HCT116 (cell line): ENCODE results near the gene CCR2.

ENCODE experiments used
- CEBPB ChIP-seq: IDR thresholded peaks from 2 replicates; pipeline ENCODE4 v1.6.1; 2012; ENCODE audit warnings: low read depth
- CTCF ChIP-seq, 3 experiments: fragments of 200-600 bp in 1 of 3; sonication (generic) in 1 of 3; IDR thresholded peaks in 2 of 3; conservative IDR thresholded peaks in 1 of 3; 2 replicates each; pipeline ENCODE4 v1.5.1; 2012 to 2017; ENCODE audit warnings: low read depth in 2 of 3, low read length in 2 of 3, antibody characterized with exemption in 1 of 3, borderline replicate concordance in 1 of 3, control low read depth in 1 of 3, mild to moderate bottlenecking in 1 of 3, mixed read lengths in 1 of 3, mixed run types in 1 of 3, moderate library complexity in 1 of 3; ENCODE audit not compliant: insufficient read depth in 1 of 3
- EZH2 ChIP-seq: fragments of 200-600 bp; sonication (generic); IDR thresholded peaks from 2 replicates; pipeline ENCODE4 v1.6.1; 2017; ENCODE audit warnings: antibody characterized with exemption, mixed run types
- EZH2phosphoT487 ChIP-seq: fragments of 200-600 bp; IDR thresholded peaks from 2 replicates; pipeline ENCODE4 v1.6.1; 2018; ENCODE audit warnings: antibody characterized with exemption, borderline replicate concordance
- JUND ChIP-seq: IDR thresholded peaks from 2 replicates; pipeline ENCODE4 v1.6.1; 2012
- POLR2A ChIP-seq: IDR thresholded peaks from 2 replicates; pipeline ENCODE4 v1.7.0; 2011; ENCODE audit warnings: borderline replicate concordance; ENCODE audit not compliant: insufficient read depth, insufficient read length; ENCODE audit errors: extremely low read depth
- SP1 ChIP-seq: IDR thresholded peaks from 2 replicates; pipeline ENCODE4 v1.6.1; 2012; ENCODE audit warnings: low read depth
- TF ChIP-seq, protein P1 (sequence below): IDR thresholded peaks from 2 replicates; pipeline ENCODE4 v1.6.1; 2012; ENCODE audit warnings: low read depth
- TF ChIP-seq, protein P2 (sequence below): IDR thresholded peaks from 2 replicates; pipeline ENCODE4 v1.6.1; 2012

DNA sequence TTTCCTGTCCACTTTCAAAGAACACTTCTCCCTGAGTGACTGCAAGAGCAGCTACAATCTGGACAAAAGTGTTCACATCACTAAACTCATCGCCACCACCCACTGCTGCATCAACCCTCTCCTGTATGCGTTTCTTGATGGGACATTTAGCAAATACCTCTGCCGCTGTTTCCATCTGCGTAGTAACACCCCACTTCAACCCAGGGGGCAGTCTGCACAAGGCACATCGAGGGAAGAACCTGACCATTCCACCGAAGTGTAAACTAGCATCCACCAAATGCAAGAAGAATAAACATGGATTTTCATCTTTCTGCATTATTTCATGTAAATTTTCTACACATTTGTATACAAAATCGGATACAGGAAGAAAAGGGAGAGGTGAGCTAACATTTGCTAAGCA lies 54.9 kb downstream of the CCR2 start:
- TF ChIP-seq CTCF (IDR thresholded peaks at IDR 0.05 in 2 of 3, conservative IDR thresholded peaks at IDR 0.05 in 1 of 3; ENCODE audit: borderline replicate concordance in 1 of 3, insufficient read depth in 1 of 3, low read depth in 2 of 3, low read length in 2 of 3), result 0 out of 6 replicates have a peak, but pooled peaks of 1 of the 3 experiments have one; percentile 8
- TF ChIP-seq EZH2, result no peak
- no peak for TF ChIP-seq SP1
- no peak for TF ChIP-seq JUND
- no peak for TF ChIP-seq EZH2phosphoT487
- TF ChIP-seq CEBPB, result no peak
- TF ChIP-seq, protein P1, sequence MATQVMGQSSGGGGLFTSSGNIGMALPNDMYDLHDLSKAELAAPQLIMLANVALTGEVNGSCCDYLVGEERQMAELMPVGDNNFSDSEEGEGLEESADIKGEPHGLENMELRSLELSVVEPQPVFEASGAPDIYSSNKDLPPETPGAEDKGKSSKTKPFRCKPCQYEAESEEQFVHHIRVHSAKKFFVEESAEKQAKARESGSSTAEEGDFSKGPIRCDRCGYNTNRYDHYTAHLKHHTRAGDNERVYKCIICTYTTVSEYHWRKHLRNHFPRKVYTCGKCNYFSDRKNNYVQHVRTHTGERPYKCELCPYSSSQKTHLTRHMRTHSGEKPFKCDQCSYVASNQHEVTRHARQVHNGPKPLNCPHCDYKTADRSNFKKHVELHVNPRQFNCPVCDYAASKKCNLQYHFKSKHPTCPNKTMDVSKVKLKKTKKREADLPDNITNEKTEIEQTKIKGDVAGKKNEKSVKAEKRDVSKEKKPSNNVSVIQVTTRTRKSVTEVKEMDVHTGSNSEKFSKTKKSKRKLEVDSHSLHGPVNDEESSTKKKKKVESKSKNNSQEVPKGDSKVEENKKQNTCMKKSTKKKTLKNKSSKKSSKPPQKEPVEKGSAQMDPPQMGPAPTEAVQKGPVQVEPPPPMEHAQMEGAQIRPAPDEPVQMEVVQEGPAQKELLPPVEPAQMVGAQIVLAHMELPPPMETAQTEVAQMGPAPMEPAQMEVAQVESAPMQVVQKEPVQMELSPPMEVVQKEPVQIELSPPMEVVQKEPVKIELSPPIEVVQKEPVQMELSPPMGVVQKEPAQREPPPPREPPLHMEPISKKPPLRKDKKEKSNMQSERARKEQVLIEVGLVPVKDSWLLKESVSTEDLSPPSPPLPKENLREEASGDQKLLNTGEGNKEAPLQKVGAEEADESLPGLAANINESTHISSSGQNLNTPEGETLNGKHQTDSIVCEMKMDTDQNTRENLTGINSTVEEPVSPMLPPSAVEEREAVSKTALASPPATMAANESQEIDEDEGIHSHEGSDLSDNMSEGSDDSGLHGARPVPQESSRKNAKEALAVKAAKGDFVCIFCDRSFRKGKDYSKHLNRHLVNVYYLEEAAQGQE, result no peak
- TF ChIP-seq, protein P2, sequence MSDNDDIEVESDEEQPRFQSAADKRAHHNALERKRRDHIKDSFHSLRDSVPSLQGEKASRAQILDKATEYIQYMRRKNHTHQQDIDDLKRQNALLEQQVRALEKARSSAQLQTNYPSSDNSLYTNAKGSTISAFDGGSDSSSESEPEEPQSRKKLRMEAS, result no peak
- TF ChIP-seq POLR2A, result no peak
